ENCODE measurements around the gene SEMA4B. TPM values are rescaled to one million over a fixed set of nuclear protein-coding genes. Genes with fewer than 3 reads are reported as not detected.

SEMA4B gene
- total RNA-seq, 1 experiment from 2014 or later: 32.5 TPM

DNA sequence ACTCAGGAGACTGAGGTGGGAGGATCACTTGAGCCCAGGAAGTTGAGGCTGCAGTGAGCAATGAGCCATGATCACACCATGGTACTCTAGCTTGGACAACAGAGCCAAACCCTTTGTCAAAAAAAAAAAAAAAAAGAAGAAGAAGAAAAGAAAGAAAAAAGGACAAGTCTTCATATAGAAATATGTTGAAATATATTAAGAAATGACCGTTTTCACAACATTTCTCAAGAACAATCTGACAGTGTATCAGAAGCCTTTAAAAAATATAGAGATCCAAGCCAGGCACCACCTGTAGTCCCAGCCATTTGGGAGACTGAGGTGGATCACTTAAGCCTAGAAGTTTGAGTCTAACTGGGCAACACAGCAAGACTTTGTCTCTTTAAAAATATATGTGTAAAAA is 29.5 kb upstream of the SEMA4B start:
- Histone ChIP-seq H2BK15ac (ENCODE audit: low read depth, low read length) (no peak overlapping the region), H3K27ac (ENCODE audit: insufficient read length, low read depth, low read length) (no peak overlapping the region), H3K56ac (ENCODE audit: insufficient read length, low read depth, low read length) (no peak overlapping the region), H2AFZ (ENCODE audit: low read length) (no peak overlapping the region), H3K4ac (ENCODE audit: low read depth, low read length) (no peak overlapping the region), H2BK120ac (ENCODE audit: low read depth, low read length, poor library complexity, severe bottlenecking) (no peak overlapping the region), H4K20me1 (ENCODE audit: control insufficient read depth, insufficient read depth, insufficient read length) (no peaks in the 10 kb centered on the region), H3K4me2 (ENCODE audit: insufficient read depth, insufficient read length, low read length) (no peak overlapping the region), H3K9ac (ENCODE audit: extremely low read depth, insufficient read length, low read length) (no peak overlapping the region), H2AK5ac (ENCODE audit: insufficient read length, low read length) (no peak overlapping the region), H2BK20ac (ENCODE audit: low read depth, low read length, poor library complexity, severe bottlenecking) (no peak overlapping the region), H3K18ac (ENCODE audit: insufficient read length, low read depth, low read length) (no peak overlapping the region), H3K9me3 (ENCODE audit: control insufficient read depth, low read depth, low read length) (no peaks in the 10 kb centered on the region), H4K8ac (replicated peaks; ENCODE audit: insufficient read length, low read depth, low read length) (no peak overlapping the region), H4K91ac (ENCODE audit: insufficient read length, low read depth, low read length) (no peak overlapping the region), H3K23me2 (ENCODE audit: insufficient read length, low read depth, low read length, poor library complexity, severe bottlenecking) (no peaks in the 10 kb centered on the region), H3K79me2 (ENCODE audit: insufficient read depth, low read length) (no peaks in the 10 kb centered on the region), H3K14ac (ENCODE audit: insufficient read depth, low read length) (no peak overlapping the region), H2BK5ac (ENCODE audit: insufficient read length, low read length) (no peak overlapping the region), H3K23ac (ENCODE audit: insufficient read length, low read depth, low read length) (no peak overlapping the region), H3K4me1 (ENCODE audit: insufficient read depth, low read length) (no peaks in the 10 kb centered on the region; the same call in 1 of the 2 replicates), H3T11ph (ENCODE audit: low read length) (no peak overlapping the region), H3K27me3 (ENCODE audit: insufficient read depth, low read length) (no peaks in the 10 kb centered on the region), H3K79me1 (ENCODE audit: insufficient read depth, low read depth, low read length, poor library complexity, severe bottlenecking) (no peaks in the 10 kb centered on the region), H4K5ac (ENCODE audit: insufficient read length, low read depth, low read length) (no peak overlapping the region), H2BK12ac (ENCODE audit: insufficient read length, low read depth, low read length) (no peak overlapping the region)
- no peaks in the 10 kb centered on the region; the same call in 1 of the 2 replicates for H3K27me3 Mint-ChIP-seq (ENCODE audit: low read depth)
- no peak for DNase-seq
- H3K27ac Mint-ChIP-seq: no peak overlapping the region
- peaks cover 26 to 28% of the 10 kb centered on the region in 2 experiments for H3K4me1 Mint-ChIP-seq
- H3K9me3 Mint-ChIP-seq: peaks cover 0 to 2% of the 10 kb centered on the region in 2 experiments; a peak in 2 of 5 replicates
- TF ChIP-seq, protein P1, sequence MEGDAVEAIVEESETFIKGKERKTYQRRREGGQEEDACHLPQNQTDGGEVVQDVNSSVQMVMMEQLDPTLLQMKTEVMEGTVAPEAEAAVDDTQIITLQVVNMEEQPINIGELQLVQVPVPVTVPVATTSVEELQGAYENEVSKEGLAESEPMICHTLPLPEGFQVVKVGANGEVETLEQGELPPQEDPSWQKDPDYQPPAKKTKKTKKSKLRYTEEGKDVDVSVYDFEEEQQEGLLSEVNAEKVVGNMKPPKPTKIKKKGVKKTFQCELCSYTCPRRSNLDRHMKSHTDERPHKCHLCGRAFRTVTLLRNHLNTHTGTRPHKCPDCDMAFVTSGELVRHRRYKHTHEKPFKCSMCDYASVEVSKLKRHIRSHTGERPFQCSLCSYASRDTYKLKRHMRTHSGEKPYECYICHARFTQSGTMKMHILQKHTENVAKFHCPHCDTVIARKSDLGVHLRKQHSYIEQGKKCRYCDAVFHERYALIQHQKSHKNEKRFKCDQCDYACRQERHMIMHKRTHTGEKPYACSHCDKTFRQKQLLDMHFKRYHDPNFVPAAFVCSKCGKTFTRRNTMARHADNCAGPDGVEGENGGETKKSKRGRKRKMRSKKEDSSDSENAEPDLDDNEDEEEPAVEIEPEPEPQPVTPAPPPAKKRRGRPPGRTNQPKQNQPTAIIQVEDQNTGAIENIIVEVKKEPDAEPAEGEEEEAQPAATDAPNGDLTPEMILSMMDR (conservative IDR thresholded peaks at IDR 0.05): no peak
- no peak overlapping the region for H3K4me3 Mint-ChIP-seq
- WGBS (ENCODE audit: extremely low coverage, insufficient read length, low lambda C conversion rate): no CpG with 5 or more reads among the region's 1 CpG
- H3K36me3 Mint-ChIP-seq (ENCODE audit: insufficient read depth in 1 of 3, low read depth in 3 of 3): 0 out of 7 replicates have a peak, but pooled peaks cover 0 to 3% (median 0%) of the 10 kb centered on the region in 3 experiments

Data from H9 (cell line).